ENCODE measurements around the gene FAAP20.

Gene FAAP20

DNA sequence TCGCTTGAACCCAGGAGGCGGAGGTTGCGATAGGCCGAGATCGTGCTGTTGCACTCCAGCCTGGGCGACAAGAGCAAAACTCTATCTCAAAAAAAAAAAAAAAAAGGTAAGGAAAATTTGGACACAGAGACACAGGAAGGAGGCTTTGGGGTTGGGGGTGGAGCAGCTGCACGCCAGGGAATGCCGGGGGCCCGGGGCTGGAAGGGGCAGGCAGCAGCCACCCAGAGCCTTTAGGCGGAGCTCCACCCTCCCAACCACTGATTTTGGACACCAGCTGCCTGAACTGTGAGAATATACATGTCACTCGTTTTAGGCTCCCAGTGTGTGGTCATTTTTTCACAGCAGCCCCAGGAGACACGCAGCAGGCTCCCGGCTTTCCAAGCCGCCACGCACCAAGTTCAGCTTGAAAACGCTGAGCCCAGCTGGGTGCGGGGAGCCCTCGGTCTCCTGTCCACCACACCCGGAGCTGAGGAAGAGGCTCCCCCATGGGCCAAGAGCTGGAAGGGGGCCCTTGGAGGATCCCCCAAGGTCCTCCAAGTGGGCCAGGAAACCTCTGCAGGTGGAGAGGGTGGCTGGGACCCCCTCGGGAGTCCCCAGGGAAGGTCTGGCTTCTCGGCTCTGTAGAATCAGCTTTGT lies 5.9 kb upstream of the FAAP20 start:
- Histone ChIP-seq H3K4me3 (no peak overlapping the region), H3K27ac (peak overlapping the region in 1 of 21 experiments; percentile 74)

GRCh38 chr1:2199042-2199810 lies 4.7 kb upstream of the FAAP20 start:
- Histone ChIP-seq H3K27ac (peak overlapping the region; percentile 25 to 93 (median 83)), H3K4me3 (peak overlapping the region; percentile 17 to 46 (median 31))

GRCh38 chr1:2198571-2198970 lies 4.0 kb upstream of the FAAP20 start:
- Histone ChIP-seq H3K4me3 (peak overlapping the region in 2 of 7 experiments; percentile 31 to 32), H3K27ac (peak overlapping the region in 20 of 21 experiments; percentile 41 to 93 (median 84))

DNA sequence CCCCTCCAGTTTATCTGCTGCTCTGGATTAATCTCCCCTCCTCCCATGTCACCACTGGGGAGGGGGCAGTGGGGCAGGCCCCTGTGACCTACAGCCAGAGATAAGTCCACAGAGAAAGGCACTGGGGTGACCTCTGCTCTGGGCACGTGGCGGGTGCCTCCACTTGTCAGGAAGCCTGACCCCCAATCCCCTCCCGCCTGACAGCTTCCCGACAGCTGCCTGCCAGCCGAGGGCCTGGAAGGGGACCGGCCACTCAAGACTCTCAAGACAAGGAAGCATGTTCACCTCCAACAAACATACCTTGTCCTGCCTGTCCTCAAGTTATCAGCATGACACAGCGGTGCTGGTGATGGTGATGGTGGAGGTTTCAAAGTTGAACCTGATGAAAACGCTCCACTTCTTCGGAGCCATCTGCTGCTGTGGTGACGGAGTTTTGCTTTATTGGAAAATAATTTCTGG lies 3.2 kb upstream of the FAAP20 start:
- Histone ChIP-seq H3K27ac (peak overlapping the region in 6 of 21 experiments; percentile 5 to 64 (median 28)), H3K4me3 (no peak overlapping the region)

GRCh38 chr1:2196901-2197638 lies 2.5 kb upstream of the FAAP20 start:
- H3K4me3 ChIP-seq = no peak overlapping the region
- H3K27ac ChIP-seq = peak overlapping the region in 7 of 21 experiments; percentile 5 to 64 (median 35)

DNA sequence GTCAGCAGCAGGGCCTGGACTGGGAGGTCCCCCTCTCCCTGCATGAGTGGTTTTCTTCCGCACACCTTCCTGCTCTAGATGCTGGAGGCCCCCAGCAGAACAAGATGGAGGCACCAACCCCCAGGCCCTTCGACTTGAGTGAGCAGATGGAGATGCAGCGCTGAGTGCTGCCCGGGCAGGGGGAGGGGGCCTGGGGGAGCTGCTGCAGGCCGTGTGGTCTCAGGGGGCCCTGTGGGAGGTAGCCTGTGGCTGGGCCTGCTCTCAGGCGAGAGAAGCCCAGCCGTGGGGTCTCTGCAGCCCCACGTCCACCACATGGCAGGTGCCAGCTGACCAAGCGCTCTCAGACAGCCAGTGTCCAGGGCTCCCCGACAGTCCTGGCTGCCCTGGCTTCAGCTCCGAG lies 1.2 kb upstream of the FAAP20 start:
- H3K4me3 ChIP-seq = no peak overlapping the region
- peak overlapping the region in 20 of 21 experiments; percentile 82 to 98 (median 92) for H3K27ac ChIP-seq

DNA sequence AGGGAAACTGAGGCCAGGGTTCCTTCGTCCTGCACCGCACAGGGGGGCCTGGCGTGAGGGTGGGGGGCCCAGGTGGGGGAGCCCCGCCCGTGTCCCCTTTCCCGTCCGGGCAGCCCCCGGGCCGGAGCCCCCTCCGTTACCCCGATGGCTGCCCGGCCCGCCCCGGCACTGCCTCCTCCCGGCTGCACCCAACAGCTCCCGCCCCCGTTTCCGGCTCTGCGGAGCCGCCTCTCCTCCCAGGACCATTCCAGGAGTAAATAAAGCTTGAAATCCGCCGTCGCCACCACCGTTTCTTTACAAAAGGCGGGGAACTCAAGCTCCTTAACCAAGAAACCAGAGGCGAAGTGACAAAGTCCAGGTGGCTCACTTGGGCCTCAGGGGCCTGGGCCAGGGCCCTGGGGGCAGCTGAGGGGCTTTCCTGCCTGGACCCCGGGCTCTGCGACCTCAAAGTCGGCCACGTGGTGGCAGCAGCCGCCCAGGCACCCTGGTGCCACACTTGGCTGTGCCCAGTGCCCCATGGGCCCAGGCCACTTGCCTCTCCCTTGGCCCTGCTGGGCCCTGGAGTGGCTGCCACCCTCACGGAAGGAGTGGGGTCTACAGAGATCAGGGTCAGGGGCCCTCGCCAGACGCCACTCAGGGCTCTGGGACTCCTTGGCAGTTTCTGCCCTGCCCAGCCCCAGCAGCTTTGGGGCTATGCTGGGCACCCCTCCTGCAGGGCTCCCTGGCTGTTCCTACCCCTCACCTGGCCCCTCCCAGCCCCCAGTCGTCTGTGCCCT lies 514 bp upstream of the FAAP20 start:
- Histone ChIP-seq H3K27ac (peak overlapping the region; percentile 82 to 98 (median 91)), H3K4me3 (peak overlapping the region; percentile 54 to 75 (median 59))

DNA sequence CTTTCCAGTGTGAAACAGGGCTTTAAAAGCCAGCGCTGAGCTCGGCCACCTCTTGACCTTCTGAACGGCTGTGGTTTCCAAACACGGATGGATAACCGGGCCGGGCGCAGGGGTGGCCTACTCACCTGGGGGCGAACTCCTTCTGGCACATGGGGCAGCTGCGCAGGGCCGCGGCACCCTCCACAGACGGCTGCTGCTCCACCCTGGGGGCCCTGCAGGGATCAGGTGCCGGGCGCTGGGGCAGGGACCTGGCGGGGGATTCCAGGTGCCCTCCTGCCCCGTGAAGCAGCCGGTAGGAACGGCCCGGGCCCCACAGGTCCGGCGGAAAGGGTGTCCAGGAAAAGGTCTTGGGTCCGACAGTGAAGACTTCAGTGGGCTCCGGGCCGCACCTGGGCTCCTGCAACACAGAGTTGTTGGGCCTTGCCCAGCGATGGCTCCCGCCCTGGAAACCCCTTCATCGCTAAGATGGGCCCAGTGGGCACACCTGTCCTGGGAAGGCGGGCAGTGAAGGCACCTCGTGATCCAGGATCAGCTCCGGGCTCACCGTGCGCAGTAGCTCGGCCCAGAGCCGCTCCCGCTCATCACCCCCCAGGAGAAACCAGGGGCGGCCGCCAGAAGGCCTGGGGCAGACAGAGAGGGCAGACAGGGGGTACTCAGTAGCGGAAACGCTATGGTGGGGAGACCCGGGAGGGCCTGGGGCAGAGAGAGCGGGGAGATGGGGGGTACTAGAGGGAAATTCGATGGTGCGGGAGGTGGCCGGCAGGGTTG lies 874 bp downstream of the FAAP20 start:
- Histone ChIP-seq H3K27ac (peak overlapping the region in 20 of 21 experiments; percentile 82 to 98 (median 92)), H3K4me3 (peak overlapping the region; percentile 54 to 75 (median 59))

DNA sequence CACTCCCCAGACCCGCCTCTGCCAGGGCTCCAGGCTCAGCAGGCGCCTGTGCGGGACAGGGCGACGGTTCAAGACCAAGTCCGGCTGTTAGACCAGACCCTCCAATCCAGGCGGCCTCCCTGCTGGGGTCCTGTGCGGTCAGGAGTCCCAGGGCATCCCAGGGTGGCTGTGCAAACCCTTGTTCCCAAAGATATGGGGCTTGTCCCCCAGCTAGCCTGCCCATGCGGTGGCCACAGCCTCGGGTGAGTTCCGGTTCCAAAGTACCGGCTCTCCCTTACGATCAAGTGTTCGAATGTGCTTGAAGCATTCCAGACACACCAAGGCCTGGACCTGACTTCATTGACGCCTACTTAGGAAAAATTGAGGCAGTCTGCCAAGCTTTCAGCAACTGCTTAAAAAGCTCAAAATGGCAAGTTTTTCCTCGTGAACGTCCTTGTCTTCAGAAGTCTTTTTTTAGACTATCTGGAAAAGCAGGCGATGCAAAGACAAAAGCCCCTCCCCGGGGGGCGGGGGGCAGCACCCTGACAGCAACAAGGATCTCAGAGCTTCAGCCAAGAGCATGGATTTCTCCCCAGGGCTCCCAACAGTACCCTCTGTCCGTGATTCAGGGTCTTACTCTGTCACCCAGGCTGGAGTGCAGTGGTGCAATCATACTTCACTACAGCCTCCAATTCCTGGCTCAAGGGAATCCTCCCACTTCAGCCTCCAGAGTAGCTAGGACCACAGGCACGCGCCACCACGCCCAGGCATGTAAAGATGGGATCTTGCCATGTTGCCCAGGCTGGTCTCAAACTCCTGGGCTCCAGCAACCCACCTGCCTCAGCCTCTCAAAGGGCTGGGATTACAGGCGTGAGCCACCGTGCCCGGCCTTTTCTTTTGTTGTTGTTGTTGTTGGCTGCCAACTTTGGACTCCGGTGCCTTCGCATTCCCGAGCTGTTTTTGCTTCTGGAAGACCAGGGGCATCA lies 2.3 kb downstream of the FAAP20 start:
- H3K27ac ChIP-seq = peak overlapping the region in 11 of 21 experiments; percentile 1 to 93 (median 48)
- H3K4me3 ChIP-seq = no peak overlapping the region

GRCh38 chr1:2190491-2190976 lies 4.0 kb downstream of the FAAP20 start:
- Histone ChIP-seq H3K4me3 (peak overlapping the region; percentile 44 to 54 (median 48)), H3K27ac (peak overlapping the region in 19 of 21 experiments; percentile 57 to 91 (median 86))

GRCh38 chr1:2189459-2190425 lies 4.8 kb downstream of the FAAP20 start:
- peak overlapping the region; percentile 40 to 91 (median 86) for H3K27ac ChIP-seq
- peak overlapping the region; percentile 44 to 54 (median 48) for H3K4me3 ChIP-seq

- peak overlapping the region in 4 of 21 experiments; percentile 8 to 55 (median 17) for H3K27ac ChIP-seq
Observed at GRCh38 chr1:2188336-2188735, 6.2 kb downstream of the FAAP20 start.

GRCh38 chr1:2187619-2188018 lies 7.0 kb downstream of the FAAP20 start:
- peak overlapping the region in 5 of 21 experiments; percentile 8 to 55 (median 19) for H3K27ac ChIP-seq

More at GRCh38 chr1:2188336-2188735, 6.2 kb downstream of the FAAP20 start:
- no peak overlapping the region for H3K4me3 ChIP-seq

DNA sequence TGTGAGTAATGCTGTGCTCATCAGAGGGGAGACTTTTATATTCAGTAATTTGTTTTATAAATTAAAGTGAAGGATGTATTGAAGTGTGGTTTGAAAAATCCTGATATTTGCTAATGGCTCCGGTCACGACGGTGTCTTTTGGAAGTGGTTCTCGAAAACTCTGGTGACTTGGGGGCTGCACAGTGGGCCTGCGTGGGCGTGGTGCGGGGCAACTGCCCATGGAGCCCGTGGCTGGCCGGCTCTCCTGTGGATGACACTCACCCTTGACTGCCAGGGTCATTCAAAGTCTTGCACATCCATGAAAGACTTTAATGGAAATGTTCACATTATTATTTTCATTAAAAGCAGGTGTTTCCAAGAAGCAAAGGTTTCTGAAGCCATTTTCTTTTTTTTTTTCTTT lies 7.7 kb downstream of the FAAP20 start:
- Histone ChIP-seq H3K4me3 (no peak overlapping the region), H3K27ac (peak overlapping the region in 1 of 21 experiments; percentile 55)

More at GRCh38 chr1:2187619-2188018, 7.0 kb downstream of the FAAP20 start:
- H3K4me3 ChIP-seq = no peak overlapping the region

- no peak overlapping the region for H3K4me3 ChIP-seq
Observed at GRCh38 chr1:2185880-2186855, 8.4 kb downstream of the FAAP20 start.

More at GRCh38 chr1:2185880-2186855, 8.4 kb downstream of the FAAP20 start:
- no peak overlapping the region for H3K27ac ChIP-seq

All from skin epidermis (tissue), 12 donors.